Measurements from ENCODE around the gene GPR55. TPM values are rescaled to one million over a fixed set of nuclear protein-coding genes. Genes with fewer than 3 reads are reported as not detected.

Gene GPR55
- total and polyA plus RNA-seq, 2 of the 8 experiments (the other 6 are each of a cell fraction or from before 2014, with no cell fraction given) = not detected

- Histone ChIP-seq H3K23me2 (ENCODE audit: low read depth, low read length) (no peaks in the 10 kb centered on the region), H2BK5ac (ENCODE audit: low read depth, low read length) (no peak overlapping the region), H3K36me3 (ENCODE audit: control insufficient read depth in 2 of 4, insufficient read depth in 4 of 4, low read length in 3 of 4) (no peaks in the 10 kb centered on the region), H3K9ac (replicated peaks in 1 of 4; ENCODE audit: extremely low read depth in 1 of 4, low read depth in 3 of 4, low read length in 3 of 4) (no peak overlapping the region), H3K27me3 (replicated peaks in 1 of 4; ENCODE audit: control insufficient read depth in 3 of 4, extremely low read depth in 1 of 4, insufficient read depth in 3 of 4, low read length in 3 of 4) (no peaks in the 10 kb centered on the region), H2BK12ac (ENCODE audit: low read depth, low read length) (no peak overlapping the region), H2AFZ (ENCODE audit: low read length) (no peak overlapping the region), H4K8ac (ENCODE audit: extremely low read depth, insufficient read depth, low read length) (0 out of 2 replicates have a peak overlapping the region, but pooled peaks have one; percentile 19), H3K56ac (replicated peaks; ENCODE audit: insufficient read length, low read depth, low read length) (no peak overlapping the region), H3K4me3 (ENCODE audit: extremely low read depth in 1 of 4, insufficient read depth in 2 of 4, low read depth in 3 of 4, low read length in 4 of 4) (no peak overlapping the region), H3K27ac (ENCODE audit: low read depth, low read length) (no peak overlapping the region), H4K20me1 (replicated peaks in 1 of 2; ENCODE audit: control insufficient read depth in 1 of 2, insufficient read depth in 2 of 2, low read length in 2 of 2) (no peaks in the 10 kb centered on the region), H3K79me2 (ENCODE audit: control insufficient read depth in 1 of 2, insufficient read depth in 2 of 2, low read length in 2 of 2) (no peaks in the 10 kb centered on the region), H2BK20ac (ENCODE audit: low read length) (no peak overlapping the region), H3K4ac (replicated peaks; ENCODE audit: insufficient read length, low read depth, low read length) (no peak overlapping the region), H3K18ac (ENCODE audit: extremely low read depth, low read length) (no peak overlapping the region), H3K4me1 (replicated peaks in 1 of 4; ENCODE audit: control insufficient read depth in 3 of 4, insufficient read depth in 4 of 4, low read length in 3 of 4) (peaks cover 0 to 3% (median 2%) of the 10 kb centered on the region in 4 experiments; a peak in 2 of 7 replicates), H3K23ac (ENCODE audit: insufficient read length) (no peak overlapping the region), H4K5ac (ENCODE audit: insufficient read length, low read depth, low read length) (no peak overlapping the region), H2AK5ac (ENCODE audit: low read depth, low read length) (no peak overlapping the region), H2BK120ac (replicated peaks; ENCODE audit: low read depth, low read length) (no peak overlapping the region), H2BK15ac (ENCODE audit: low read length) (no peak overlapping the region), H4K91ac (replicated peaks; ENCODE audit: insufficient read length, low read length) (no peak overlapping the region), H3K9me3 (ENCODE audit: insufficient read depth in 2 of 2, low read depth in 1 of 2, low read length in 1 of 2) (no peaks in the 10 kb centered on the region), H3K14ac (ENCODE audit: insufficient read length) (no peak overlapping the region), H3K4me2 (ENCODE audit: insufficient read depth in 1 of 2, low read depth in 2 of 2, low read length in 2 of 2) (no peak overlapping the region), H3K79me1 (ENCODE audit: low read depth, low read length) (no peaks in the 10 kb centered on the region)
- TF ChIP-seq MAFK (IDR thresholded peaks at IDR 0.05; ENCODE audit: low read depth, low read length) (0 out of 2 replicates have a peak, but pooled peaks have one; percentile 8), E2F6 (IDR thresholded peaks at IDR 0.05) (no peak)
- POLR2A ChIA-PET (ENCODE audit: partially characterized antibody) = interaction anchor here (1.2 to 1.8 kb wide), 2 partner anchors 18 to 50 kb away, joined by 3 to 7 read pairs; no protein-coding TSS in a partner anchor
- FAIRE-seq (no peak), DNase-seq (ENCODE audit: low read depth in 1 of 2, low spot score in 2 of 2) (no peak)
- CTCF ChIA-PET (ENCODE audit: partially characterized antibody) = interaction anchor here (1.2 to 15.3 kb wide), 8 partner anchors 17 to 100 kb away, joined by 3 to 332 read pairs (median 11); no protein-coding TSS in a partner anchor
- WGBS, 2 experiments (ENCODE audit: extremely low coverage in 1 of 2, insufficient coverage in 1 of 2, insufficient read length in 1 of 2, insufficient replicate concordance in 2 of 2, low coverage in 1 of 2, low lambda C conversion rate in 2 of 2, missing lambda C conversion rate in 1 of 2) = 93% methylated on average over 13 of the region's 16 CpGs; no CpG with 5 or more reads in 1 of the 2 experiments
Observed at GRCh38 chr2:230922951-230923717, 1.9 kb downstream of the GPR55 start.

Data from H1 (cell line).